BE2C (cell line): ENCODE measurements around the gene GALR3.

Experiments
- DNase-seq: peaks from one replicate; pipeline ENCODE4 v3.0.0-alpha.2; 2020
- H3K27me3 ChIP-seq: fragments of 250-450 bp; sonication (Bioruptor Pico); 2 replicates; pipeline ENCODE4 v1.5.1; 2020; ENCODE audit warnings: mild to moderate bottlenecking
- H3K36me3 ChIP-seq: fragments of 250-450 bp; sonication (Bioruptor Pico); 2 replicates; pipeline ENCODE4 v1.5.1; 2020; ENCODE audit warnings: mild to moderate bottlenecking
- H3K4me1 ChIP-seq: fragments of 250-450 bp; sonication (Bioruptor Pico); 2 replicates; pipeline ENCODE4 v1.5.1; 2020
- H3K4me3 ChIP-seq: 2 replicates; pipeline ENCODE4 v1.5.1; 2011; ENCODE audit warnings: low read depth, low read length
- H3K9me3 ChIP-seq: fragments of 250-450 bp; sonication (Bioruptor Pico); 2 replicates; pipeline ENCODE4 v1.5.1; 2020
- TF ChIP-seq, protein P1 (sequence below): IDR thresholded peaks from 2 replicates; pipeline ENCODE4 v1.5.1; 2012; ENCODE audit warnings: mild to moderate bottlenecking, low read depth, low read length

The GALR3 gene

DNA sequence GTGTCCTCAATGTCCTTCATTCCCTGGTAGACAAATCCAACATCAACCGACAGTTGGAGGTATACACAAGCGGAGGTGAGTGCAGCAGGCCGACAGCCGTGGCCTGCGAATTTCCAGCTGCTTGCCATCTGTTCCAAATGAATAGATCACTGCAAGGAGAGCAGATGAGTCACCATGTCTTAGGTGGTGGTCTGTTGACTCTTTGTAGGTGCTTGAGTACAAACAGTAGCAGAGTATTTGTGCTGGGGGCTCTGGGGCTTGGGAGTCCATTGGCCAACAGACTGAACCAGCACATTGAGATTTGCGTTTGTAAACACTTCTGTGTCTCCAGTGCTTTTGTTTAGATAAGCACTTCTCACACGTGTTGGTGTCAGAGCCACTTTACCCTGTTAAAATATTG, 47.1 kb downstream of the GALR3 start:
- H3K9me3 ChIP-seq = no peaks in the 10 kb centered on the region
- DNase-seq = no peak
- no peaks in the 10 kb centered on the region for H3K27me3 ChIP-seq
- TF ChIP-seq, protein P1, sequence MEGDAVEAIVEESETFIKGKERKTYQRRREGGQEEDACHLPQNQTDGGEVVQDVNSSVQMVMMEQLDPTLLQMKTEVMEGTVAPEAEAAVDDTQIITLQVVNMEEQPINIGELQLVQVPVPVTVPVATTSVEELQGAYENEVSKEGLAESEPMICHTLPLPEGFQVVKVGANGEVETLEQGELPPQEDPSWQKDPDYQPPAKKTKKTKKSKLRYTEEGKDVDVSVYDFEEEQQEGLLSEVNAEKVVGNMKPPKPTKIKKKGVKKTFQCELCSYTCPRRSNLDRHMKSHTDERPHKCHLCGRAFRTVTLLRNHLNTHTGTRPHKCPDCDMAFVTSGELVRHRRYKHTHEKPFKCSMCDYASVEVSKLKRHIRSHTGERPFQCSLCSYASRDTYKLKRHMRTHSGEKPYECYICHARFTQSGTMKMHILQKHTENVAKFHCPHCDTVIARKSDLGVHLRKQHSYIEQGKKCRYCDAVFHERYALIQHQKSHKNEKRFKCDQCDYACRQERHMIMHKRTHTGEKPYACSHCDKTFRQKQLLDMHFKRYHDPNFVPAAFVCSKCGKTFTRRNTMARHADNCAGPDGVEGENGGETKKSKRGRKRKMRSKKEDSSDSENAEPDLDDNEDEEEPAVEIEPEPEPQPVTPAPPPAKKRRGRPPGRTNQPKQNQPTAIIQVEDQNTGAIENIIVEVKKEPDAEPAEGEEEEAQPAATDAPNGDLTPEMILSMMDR = no peak
- H3K36me3 ChIP-seq = peaks cover 92% of the 10 kb centered on the region
- H3K4me3 ChIP-seq = no peak overlapping the region
- no peaks in the 10 kb centered on the region for H3K4me1 ChIP-seq
